GM21367 (cell line): ENCODE measurements around the gene HM13.
"Not testable (repeated sequence)": the region's sequence is repeated elsewhere in the genome, so short reads cannot be mapped to it uniquely, and the experiment has no call there.

ENCODE experiments used
- ATAC-seq: cut with Tn5 transposase; IDR thresholded peaks from one replicate; pipeline ENCODE4 v1.9.1; 2021; ENCODE audit not compliant: unreplicated experiment

HM13 gene

GRCh38 chr20:31605902-31606803 is 91.9 kb downstream of the HM13 start:
- no peak for ATAC-seq

GRCh38 chr20:31606804-31607639 is 92.8 kb downstream of the HM13 start:
- no peak for ATAC-seq

GRCh38 chr20:31607640-31608250 is 93.5 kb downstream of the HM13 start:
- ATAC-seq: no peak

DNA sequence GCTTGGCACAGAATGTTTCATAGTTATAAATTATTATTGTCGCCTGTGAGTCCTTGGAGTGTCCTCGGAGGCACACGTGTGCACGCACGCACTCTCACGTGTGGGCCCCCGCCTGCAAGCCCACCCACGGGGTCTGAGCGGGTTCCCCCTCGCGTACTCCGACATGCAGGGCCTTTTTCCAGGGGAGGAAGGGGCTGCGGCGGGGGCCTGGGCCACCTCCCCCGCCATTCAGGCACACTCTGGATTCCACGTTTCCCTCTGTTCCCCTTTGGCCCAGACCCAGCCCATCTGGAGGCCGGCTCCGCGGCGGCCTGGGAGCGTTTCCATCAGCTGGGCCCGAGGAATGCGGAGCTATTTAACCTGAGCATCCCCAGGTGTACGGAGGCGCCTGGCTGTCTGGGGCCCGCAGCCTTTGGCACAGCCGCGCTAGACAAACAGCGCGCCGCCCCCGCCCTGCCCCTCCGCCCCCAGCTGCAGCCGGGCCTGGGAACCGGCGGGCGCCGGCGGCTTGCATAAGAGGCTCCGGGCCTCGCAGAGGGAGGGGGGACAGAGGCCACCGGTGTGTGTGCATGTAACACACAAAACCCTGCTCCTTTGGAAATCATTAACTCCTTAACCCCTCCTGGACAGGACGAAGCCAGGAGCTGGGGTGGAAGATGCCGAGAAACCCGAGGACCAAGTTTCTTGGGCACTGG is 94.2 kb downstream of the HM13 start:
- no peak for ATAC-seq

GRCh38 chr20:31612271-31612640 is 98.0 kb downstream of the HM13 start:
- ATAC-seq: not testable (repeated sequence)

DNA sequence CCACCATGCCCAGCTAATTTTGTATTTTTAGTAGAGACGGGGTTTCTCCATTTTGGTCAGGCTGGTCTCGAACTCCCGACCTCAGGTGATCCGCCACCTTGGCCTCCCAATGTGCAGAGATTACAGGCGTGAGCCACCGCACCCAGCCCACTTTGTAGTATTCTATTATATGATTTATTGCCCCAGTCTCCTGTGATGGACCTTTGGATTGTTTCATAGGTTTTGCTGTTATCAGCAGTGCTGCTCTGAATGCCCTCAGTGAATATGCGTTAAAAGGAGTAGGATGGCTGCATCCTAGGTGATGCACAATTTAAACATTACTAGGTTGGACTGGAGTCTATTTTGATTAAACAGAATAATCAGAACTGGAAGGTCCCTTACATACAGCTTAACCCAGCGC is 101.2 kb downstream of the HM13 start:
- ATAC-seq: no peak

DNA sequence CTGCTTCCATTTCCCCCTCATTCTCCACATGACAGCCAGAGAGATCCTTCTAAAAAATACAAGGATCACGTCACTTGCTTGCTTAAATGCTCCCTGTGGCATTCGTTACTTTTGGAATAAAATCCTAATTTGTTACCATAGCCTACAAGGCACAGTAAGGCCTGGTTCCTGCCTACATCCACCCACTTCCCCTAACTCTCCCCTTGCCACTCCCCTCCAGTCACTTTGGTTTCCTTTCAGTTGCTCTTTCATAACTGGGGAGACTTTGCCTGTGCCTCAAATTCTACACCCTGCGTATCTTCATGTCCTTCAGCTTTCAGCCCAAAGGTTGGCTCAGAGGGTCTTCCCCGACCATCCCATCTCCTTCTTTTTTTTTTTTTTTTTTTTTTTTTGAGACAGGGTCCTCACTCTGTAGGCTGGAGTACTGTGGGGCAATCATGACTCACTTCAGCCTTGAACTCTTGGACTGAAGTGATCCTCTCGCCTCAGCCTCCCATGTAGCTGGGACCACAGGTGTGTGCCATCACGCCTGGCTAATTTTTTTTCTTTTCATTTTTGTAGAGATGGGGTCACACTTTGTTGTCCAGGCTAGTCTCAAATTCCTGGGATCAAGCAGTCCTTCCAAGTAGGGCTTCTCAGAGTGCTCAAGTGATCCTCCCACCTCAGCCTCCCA is 103.3 kb downstream of the HM13 start:
- ATAC-seq: no peak
